GM21619 (cell line): ENCODE measurements around the gene LY6G5C.
"Not testable (repeated sequence)": the region's sequence is repeated elsewhere in the genome, so short reads cannot be mapped to it uniquely, and the experiment has no call there.

ENCODE experiments used
- ATAC-seq: cut with Tn5 transposase; IDR thresholded peaks from one replicate; pipeline ENCODE4 v1.9.1; 2021; ENCODE audit not compliant: unreplicated experiment

LY6G5C gene

DNA sequence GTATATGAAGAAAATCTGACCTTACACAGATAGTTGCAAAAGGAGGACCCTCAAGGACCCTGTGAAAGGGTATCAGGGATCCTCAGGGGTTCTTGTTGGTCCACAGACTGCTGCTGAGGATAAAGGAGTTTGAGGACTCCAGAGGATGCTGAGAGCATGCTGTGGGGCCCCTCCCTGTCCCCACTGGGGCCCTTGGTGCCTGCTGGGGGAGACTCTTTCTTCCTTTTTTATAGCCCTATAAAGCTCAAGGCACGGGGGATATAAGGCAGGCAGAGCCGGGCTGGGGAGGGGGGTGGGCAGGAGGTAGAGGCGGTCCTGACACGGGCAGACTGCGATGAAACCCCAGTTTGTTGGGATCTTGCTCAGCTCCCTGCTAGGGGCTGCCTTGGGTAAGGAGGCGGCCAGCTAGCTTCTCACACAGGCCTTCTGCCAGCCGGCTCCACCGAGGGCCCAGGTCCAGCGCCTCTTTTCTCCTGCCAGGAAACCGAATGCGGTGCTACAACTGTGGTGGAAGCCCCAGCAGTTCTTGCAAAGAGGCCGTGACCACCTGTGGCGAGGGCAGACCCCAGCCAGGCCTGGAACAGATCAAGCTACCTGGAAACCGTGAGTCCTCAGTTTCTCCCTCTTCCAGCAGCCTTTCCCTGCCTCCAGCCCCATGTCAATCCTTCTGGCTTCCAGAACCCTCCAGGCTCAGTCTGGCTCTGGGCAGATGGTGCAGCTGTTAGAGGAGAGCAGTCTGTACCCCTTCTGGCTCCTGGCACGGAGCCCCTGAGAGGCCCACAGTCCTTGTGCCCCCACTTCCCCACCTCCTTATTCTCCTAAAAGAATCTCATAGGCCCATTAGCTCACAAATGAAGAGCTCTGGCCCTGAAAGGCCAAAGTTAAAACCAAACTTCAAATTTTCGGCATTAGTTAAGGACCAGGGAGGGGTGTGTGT, 34.4 kb upstream of the LY6G5C start, which contains the start of gene LY6G6D:
Gene LY6G6D, plus strand, starts transcription at position 327 of the 937 bp plus-strand sequence. Its CDS starts 8 bp downstream, at position 335.
- ATAC-seq = no peak

DNA sequence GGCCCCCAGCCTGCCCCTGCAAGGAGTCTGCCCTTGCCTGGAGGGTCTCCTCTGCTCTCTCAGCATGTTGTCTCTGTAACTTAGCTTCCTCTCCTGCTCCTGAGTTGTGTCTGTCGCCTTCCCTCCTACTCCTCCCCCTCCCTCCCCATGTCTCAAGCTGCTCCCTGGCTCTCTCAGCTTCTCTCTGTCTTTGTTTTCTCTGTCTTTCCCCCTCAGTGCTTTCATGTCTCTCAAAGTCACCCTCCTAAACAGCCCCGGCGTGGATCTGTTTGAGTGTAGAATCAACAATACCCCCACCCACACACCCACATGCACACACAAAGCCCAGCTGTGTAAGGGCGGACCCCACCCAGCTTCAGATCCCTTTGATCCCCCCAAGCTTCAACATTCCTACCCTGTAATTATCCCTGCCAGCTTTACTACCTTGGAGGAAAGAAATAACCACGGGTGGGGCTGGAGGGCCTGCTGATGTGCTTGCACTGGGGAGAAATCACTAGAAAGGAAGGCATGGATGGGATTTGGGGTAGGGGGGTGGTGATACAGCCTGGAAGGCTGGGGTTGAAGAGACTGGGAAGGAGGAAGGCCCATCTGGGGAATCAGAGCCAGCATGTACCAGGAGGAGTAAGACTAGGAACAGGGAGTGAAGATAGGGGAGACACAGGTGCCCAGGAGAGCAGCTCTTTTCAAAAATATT, 33.3 kb upstream of the LY6G5C start:
- ATAC-seq = no peak

DNA sequence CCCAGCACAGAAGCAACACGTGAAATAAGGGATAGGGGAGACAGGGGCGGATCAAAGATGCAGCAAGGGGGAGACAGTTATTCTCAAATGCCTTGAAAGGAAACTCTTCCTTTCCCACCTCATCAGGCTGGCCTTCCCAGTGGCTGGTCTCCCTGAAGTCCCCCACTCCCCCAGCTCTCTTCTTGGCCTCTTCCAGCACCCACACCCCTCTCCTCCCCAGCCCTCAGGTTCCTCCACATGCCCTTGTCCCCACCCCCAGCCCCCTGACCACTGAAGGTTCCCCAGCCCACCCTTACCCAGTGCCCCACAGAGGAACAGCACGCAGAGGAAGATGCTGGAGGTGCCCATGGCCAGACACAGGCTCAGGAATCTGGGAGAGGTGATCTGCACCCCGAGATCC, 32.6 kb upstream of the LY6G5C start:
- ATAC-seq = no peak

DNA sequence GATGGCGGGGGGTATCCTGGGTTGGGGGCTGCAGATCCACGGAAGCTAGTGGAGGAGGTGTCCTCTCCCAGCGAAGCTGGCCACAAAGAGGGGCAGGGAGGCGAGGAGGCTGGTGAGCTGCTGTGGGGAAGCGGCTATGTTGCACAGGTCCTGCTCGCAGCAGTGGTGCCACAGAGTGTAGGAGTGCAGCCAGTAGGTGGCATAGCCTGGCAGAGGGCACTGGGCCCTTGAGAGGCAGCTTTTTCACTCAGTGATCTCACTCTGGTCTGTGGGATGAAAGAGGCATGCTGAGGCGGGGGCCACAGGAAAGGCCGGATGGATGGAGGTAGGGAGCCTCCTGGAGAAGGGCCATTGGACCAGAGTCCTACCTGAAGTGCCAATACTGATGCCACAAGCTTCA, 31.4 kb upstream of the LY6G5C start:
- no peak for ATAC-seq

DNA sequence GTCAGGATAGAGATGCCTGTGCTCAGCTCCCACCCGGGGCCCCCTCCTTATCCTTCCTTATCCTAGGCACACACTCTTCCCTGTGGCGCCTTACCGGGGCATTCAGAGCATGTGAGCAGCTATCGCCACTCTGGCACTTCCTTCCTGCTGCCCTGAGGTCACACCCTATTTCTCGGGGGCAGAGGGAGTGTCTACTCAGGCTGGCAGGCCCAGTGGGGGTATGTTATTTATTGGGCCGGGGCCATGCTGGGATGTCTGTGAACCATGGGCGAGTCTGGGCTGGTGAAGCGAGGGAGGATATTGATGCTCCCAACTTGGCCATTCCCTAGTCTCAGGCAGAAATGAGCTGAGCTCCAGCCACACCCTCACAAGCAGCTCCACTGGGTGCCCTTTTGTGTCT, 30.4 kb upstream of the LY6G5C start:
- ATAC-seq = no peak

DNA sequence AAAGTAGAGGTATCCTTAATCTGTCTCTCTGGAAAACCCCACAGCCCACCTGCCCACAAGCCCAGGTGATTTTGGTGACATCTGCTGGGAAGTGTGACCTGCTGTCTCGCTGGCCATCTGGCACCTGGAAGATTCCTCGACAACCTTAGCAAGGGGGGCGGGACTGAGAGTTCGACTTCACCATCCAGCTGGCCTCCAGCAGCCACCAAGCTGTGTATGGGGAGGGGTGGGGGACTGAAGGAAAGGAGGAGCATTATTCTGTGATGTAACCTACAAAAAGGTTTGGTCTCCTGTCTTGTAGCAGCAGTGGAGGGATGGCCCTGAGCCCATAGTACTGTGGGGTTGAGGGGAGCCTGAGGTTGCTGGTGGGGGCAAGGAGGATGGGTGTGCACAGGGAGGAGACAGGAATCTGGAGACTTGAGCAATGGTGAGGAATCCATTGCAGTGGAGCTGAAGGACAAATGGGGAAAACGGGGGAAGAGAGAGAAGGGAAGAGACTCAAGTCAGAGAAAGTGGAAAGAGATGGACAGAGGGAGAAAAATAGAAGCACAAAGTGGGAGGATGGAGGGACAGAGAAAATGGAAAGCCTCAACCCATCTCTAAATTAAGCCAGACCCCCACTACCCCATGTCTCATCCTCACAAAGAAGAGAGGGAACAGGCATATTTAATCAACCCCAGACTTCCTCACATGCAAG, 29.8 kb upstream of the LY6G5C start:
- ATAC-seq = no peak

DNA sequence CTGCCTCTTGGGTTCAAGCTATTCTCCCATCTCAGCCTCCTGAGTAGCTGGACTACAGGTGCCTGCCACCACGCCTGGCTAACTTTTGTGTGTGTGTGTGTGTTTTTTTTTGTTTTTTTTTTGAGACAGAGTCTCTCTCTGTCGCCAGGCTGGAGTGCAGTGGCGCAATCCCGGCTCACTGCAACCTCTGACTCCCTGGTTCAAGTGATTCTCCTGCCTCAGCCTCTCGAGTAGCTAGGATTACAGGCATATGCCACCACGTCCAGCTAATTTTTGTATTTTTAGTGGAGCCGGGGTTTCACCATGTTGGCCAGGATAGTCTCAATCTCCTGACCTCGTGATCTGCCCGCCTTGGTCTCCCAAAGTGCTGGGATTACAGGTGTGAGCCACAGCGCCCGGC, 28.3 kb upstream of the LY6G5C start:
- not testable (repeated sequence) for ATAC-seq

DNA sequence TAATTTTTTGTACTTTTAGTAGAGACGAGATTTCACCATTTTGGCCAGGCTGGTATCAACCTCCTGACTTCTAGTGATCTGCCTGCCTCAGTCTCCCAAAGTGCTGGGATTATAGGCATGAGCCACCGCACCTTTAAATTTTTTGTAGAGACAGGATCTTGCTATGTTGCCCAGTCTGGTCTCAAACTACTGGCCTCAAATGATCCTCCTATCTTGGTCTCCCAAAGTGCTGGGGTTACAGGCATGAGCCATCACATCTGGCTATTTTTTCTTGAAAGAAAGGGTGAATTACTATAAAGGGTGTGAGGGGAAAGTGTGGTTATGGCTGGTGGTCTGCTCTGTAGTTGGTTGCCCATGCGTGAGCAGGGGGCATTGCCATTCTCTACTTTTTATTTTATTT, 27.4 kb upstream of the LY6G5C start:
- no peak for ATAC-seq

DNA sequence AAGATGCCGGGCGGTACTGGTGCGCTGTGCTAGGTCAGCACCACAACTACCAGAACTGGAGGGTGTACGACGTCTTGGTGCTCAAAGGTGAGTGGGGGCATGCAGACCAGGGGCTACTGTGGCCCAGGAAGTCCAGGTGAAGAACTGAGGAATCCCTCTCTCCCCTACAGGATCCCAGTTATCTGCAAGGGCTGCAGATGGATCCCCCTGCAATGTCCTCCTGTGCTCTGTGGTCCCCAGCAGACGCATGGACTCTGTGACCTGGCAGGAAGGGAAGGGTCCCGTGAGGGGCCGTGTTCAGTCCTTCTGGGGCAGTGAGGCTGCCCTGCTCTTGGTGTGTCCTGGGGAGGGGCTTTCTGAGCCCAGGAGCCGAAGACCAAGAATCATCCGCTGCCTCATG, 26.8 kb upstream of the LY6G5C start:
- no peak for ATAC-seq

DNA sequence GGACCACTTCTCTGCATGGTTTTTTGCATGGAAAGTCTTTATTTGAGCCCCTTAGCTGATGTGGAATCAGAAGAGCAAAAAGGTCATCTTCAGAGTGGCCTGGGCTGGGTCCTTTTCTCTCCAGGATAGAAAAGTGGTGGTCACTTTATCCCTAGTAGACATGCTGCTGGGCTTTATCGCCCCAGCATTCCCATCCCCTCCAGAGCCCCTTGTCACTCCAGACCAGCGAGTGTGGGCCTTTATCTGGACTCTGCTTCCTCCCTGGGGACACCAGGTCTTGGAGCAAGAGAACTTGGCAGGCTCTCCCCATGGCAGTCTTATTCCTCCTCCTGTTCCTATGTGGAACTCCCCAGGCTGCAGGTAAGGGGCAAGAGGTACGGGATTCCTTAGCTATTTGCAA, 25.7 kb upstream of the LY6G5C start, which contains the start of gene LY6G6F:
Gene LY6G6F, plus strand, starts transcription at position 268 of the 400 bp plus-strand sequence. Its CDS starts 41 bp downstream, at position 309.
- no peak for ATAC-seq

DNA sequence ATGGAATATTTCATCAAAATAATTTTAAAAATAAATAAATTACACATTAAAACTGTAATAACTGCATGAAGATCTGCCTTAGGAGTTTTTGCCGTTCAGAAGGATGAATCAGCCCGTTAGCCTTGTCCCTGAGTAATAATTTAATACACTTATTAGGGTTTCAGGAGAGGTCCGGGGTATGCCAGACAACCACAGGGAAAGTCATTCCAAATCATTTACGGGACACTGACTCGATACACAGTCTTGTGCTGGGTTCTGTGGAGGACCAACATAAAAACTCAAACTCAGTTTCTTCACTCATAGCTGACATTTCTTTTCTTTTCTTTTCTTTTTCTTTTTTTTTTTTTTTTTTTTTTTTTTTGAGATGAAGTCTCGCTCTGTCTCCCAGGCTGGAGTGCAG, 25.1 kb upstream of the LY6G5C start:
- ATAC-seq = no peak

DNA sequence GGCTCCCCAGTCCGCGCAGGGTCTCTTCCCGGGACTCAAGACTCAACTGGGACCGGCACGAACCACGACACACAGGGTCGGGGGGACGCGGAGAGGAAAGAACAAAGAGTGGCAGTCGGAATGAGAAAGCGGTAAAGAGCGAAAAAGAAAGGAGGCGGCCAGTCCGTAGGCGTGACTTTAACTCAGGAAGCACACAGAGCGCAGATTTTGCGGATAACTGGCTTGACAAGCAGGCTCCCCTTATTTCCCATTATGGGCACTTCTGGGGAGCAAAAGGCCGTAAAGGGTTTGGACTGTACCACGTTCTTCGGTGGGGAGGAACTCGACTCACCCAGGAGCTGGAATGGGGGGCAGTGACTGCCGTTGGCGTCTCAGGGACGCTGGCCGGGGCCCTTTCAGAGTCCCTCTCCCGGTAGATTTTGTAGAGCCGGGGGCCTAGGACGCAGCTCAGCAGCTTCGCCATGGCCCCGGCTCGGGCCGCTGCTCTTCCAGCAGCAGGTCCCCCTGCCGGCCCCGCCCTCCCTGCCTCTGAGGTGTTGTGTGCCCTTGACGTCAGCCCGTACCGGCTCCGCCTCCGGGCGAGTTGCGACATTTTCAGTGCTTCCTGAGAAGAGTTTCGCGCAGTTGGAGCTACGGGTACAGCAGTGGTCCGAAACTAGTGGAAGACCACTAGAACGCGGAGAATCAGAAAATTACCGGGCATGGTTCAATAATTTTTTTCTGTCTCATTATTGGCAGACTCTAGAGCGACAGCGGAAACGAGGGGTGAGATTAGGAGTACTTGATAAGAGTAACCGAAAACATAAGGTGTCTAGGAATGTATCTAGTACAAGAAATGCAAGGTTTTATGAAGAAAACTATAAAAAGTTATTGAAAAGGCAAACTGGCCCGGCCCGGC, 22.2 kb upstream of the LY6G5C start, which contains the start of gene ABHD16A:
Gene ABHD16A, minus strand, starts transcription at position 506 of the 898 bp plus-strand sequence. Its CDS starts 43 bp downstream, at position 463.
- peak; percentile 70 for ATAC-seq

DNA sequence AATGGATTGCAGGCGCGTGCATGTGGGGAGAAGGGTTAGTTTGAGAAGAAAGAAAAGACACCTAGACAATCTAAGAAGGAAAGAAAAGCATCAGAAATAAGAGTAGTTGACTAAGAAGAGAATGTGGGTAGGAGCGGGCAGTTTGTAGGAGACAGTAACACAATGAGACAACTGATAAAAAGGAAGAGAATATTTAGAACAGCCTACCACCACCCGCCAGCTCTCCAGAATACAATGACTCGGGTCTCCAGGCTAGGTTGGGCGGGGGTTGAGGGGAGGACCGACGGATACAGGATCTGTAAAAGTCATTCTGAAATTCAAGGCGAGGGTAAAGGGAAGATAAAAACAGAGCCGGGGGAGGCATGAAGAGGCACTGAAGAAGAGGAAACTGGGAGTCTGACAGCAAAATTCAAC, 21.5 kb upstream of the LY6G5C start:
- no peak for ATAC-seq

DNA sequence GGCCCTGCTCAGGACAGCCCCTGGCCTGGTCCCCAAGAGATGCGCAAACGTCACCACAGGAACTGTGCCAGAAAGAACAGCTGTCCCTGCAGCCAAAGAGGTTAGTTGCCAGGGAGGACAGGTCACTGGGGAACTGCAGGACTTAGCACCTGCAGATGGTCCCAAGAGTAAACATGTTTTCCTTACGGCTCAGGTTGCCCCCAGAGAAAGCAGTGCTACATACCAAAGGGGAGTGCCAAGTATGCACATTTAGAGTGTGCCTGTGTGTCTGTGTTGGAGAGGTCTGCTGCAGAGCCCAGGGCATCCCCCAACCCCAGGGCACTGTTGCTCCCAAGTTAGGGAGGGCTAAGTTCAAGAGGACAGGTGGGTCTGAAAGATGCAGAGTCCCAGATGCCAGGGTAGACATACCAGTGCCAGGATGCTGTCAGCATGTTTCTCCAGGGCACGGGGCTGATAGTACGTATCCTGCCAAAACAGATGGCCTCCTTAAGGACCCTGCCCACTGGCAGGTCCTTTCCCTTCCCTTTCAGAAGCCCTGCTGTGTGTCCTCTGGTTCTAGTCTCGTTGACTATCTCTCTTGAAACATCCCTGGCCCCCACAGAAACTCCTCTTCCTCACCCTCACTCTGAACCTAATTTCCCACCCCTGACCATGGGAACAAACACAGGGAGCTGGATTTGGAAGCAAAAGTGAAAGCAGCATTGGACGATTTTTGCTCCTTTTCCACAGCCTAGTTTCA, 21.0 kb upstream of the LY6G5C start:
- ATAC-seq = no peak

DNA sequence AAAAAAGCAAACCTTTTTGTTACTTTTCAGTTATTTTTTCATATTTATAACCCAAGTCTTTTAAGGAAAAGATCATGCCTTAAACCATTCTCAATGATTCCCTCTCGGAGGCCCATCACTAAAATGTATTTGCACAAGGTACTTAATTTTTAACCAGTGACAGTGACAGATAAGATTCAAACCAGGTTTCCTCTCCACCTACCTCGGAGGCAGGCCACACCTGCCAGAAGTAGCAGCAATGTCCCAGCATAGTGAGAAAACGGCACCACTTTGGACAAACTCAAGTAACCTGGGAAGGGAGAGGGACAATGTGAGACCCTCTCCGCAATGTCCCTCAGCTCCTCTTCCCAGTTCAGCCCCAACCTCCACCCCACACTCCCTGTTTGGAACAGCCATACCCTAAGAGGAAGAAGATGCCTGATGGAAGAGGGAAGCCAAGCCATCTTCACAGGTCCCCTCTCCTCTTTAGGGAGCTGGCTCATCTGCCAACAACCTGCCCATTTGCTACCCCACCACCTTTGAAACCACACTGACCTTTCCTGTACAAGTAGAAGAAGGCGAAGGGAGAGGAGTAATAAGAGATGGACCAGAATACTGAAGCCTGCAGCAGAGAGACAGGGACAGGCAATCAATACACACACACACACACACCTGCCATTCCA, 20.0 kb upstream of the LY6G5C start:
- no peak for ATAC-seq

DNA sequence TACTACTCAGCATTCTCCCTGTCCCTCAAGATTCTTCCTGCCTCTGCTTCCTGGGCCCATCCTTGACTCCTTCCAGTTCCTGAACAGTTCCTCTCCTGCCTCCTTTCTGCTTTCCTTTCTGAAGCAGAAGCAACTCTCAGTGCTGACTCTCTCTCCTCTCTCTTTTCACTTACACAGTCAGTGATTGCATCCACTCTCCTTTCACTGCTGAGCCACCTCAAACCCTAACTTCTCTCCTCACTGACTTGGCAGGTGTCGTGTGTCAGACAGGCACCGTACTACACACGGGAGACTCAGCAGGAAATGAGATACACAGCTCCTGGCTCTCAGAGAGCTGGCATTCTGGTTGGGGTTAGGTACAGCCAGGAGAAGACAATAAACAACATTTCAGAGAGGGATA, 16.7 kb upstream of the LY6G5C start:
- no peak for ATAC-seq

DNA sequence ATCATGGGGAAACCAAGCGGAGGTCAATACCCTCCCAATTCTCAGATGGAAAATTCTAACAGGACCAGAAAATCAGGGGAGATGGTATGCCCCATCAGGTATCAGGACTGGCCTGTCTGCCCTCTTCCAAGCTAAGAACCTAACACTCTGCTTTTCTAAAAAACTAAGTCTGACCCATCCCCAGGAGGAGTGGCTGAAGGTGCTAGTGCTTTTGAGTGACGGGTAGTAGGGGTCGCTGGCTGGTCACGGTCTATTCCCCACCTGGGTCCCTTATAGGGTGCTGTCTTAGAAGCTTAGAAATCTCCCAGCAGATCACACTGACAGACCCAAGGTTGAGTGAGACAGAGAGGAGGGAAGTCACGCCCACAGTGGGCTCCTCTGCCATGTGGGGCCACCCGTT, 12.7 kb upstream of the LY6G5C start:
- no peak for ATAC-seq

DNA sequence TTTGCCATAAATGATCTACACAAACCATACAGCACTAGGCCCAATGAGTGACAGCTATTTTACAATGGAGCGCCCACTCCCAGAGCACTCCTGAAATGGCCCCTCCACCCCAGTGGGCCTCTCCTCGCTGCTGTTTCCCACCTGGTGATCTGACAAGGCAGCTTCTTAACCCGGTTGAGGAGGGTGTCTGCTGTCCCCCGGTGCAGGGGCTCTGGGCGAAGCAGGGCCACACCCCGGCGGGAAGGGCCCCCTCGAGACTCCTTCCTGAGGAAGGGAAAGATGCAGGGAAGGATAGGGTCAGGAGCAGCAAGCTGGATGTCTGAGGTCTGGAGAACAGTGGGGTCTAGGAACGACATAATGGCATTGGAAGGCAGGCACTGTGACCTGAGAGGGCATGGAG, 12.0 kb upstream of the LY6G5C start:
- no peak for ATAC-seq

DNA sequence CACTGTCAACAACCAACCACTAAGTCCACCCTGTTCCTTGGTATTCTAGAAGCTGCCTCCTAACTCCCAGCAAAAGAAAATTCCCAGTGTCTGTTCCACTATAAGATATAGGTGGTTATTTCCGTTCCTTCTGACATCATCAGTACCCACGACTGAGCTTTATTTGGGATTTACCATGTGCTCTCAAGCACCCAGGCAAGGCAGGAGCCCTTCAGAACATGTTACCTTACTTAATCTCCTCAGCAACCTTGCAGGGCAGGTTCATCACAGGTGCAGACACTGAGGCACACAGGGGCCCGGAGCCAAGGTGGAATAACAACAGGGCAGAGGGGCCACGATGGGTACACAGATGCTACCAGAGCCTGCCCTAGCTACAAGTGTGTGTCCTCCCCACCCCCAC, 11.5 kb upstream of the LY6G5C start:
- ATAC-seq = no peak
